GM10266 (cell line): Measurements from ENCODE around the gene ARL6IP6.

Experiments
- DNase-seq: peaks from one replicate; pipeline ENCODE4 v3.0.0; 2012; ENCODE audit errors: extremely low spot score
- CTCF ChIP-seq: IDR thresholded peaks from 2 replicates; pipeline ENCODE4 v1.5.1; 2012; ENCODE audit warnings: mild to moderate bottlenecking, low read depth; ENCODE audit not compliant: control insufficient read depth, insufficient read depth; ENCODE audit errors: missing control alignments

The ARL6IP6 gene

GRCh38 chr2:152693033-152693432, 25.4 kb upstream of the ARL6IP6 start:
- no peak for TF ChIP-seq CTCF
- peak; percentile 32 for DNase-seq

GRCh38 chr2:152694161-152694661, 24.2 kb upstream of the ARL6IP6 start:
- TF ChIP-seq CTCF: no peak
- no peak for DNase-seq

- DNase-seq: no peak
- no peak for TF ChIP-seq CTCF
Observed at GRCh38 chr2:152695763-152696162, 22.7 kb upstream of the ARL6IP6 start.

- DNase-seq: no peak
- no peak for TF ChIP-seq CTCF
Observed at GRCh38 chr2:152696476-152696875, 21.9 kb upstream of the ARL6IP6 start.

GRCh38 chr2:152701198-152701597, 17.2 kb upstream of the ARL6IP6 start:
- DNase-seq: no peak
- no peak for TF ChIP-seq CTCF

GRCh38 chr2:152706477-152707021, 11.9 kb upstream of the ARL6IP6 start:
- no peak for TF ChIP-seq CTCF
- DNase-seq: no peak

- no peak for DNase-seq
- no peak for TF ChIP-seq CTCF
Observed at GRCh38 chr2:152708742-152709141, 9.7 kb upstream of the ARL6IP6 start.
